ENCODE results near the gene TMIGD3.

Gene TMIGD3

GRCh38 chr1:111452581-111452980 lies 50.9 kb downstream of the TMIGD3 start:
- in situ Hi-C loops (cut with HindIII; ENCODE audit: low sequenced_read_pairs): no loop called here
- no peak for TF ChIP-seq CTCF (IDR thresholded peaks at IDR 0.05; ENCODE audit: low read depth, low read length, missing control alignments)
- DNase-seq (ENCODE audit: low read depth): no peak
- H3K4me3 ChIP-seq (ENCODE audit: low read depth, low read length): no peak overlapping the region

DNA sequence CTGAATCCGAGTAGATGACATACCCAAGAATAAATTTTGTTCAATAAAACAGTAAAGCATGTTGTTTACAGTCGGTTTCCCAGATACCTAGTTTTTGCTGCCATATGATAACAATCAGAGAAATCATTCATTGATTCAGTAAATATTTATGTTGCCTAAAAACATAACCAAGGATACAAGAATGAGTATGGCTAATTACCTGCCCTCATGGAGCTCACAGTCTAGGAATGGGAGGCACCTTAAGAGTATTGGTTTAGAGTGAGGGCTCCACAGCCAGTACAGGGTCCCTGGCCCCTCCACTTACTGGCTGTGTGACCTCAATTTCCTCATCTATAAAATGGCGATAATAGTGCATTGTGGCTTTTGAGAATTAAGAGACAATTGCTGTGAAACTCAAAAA lies 53.2 kb downstream of the TMIGD3 start:
- peak overlapping the region; percentile 78 for H3K4me3 ChIP-seq (ENCODE audit: low read depth, low read length)
- TF ChIP-seq CTCF (IDR thresholded peaks at IDR 0.05; ENCODE audit: low read depth, low read length, missing control alignments): no peak
- DNase-seq (ENCODE audit: low read depth): no peak
- in situ Hi-C loops (cut with HindIII; ENCODE audit: low sequenced_read_pairs): no loop called here

GRCh38 chr1:111449703-111450017 lies 53.8 kb downstream of the TMIGD3 start:
- in situ Hi-C loops (cut with HindIII; ENCODE audit: low sequenced_read_pairs): no loop called here
- TF ChIP-seq CTCF (IDR thresholded peaks at IDR 0.05; ENCODE audit: low read depth, low read length, missing control alignments): no peak
- H3K4me3 ChIP-seq (ENCODE audit: low read depth, low read length): peak overlapping the region; percentile 78
- DNase-seq (ENCODE audit: low read depth): no peak

- H3K4me3 ChIP-seq (ENCODE audit: low read depth, low read length): peak within 1 kb of the TSS; percentile 78
- DNase-seq (ENCODE audit: low read depth): peak; percentile 99
- TF ChIP-seq CTCF (IDR thresholded peaks at IDR 0.05; ENCODE audit: low read depth, low read length, missing control alignments): no peak
- in situ Hi-C loops (cut with HindIII; ENCODE audit: low sequenced_read_pairs): no loop called here
Observed at GRCh38 chr1:111448918-111449702, 54.3 kb downstream of the TMIGD3 start, which contains the start of the genes ATP5PB and WDR77. TSS of gene ATP5PB (plus strand) at chr1:111449464. CDS start at chr1:111449542, 78 bp downstream. TSS of gene WDR77 (minus strand) at chr1:111449256. CDS start at chr1:111449169, 87 bp downstream.

DNA sequence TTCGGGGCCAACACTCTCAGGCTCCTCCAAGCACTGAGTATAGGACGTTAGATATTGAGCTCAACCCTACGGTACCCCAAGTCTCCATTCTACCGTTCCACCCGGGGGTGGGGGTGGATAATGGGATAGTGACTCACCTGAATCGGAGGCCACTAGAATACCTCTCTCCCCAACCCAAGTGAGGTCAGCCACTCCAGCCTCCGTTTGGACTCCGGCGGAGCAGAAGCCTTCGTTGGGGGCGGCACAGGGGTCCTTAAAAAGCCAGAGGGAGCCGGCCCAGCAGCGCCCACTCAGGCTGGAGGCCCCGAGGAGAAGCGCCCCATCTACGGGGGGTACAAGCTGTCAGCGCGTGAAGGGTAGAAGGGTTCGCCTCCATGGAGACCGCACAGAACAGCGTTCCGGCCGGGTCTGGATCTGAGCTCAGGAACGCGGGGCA lies 54.9 kb downstream of the TMIGD3 start:
- peak overlapping the region; percentile 78 for H3K4me3 ChIP-seq (ENCODE audit: low read depth, low read length)
- no peak for DNase-seq (ENCODE audit: low read depth)
- TF ChIP-seq CTCF (IDR thresholded peaks at IDR 0.05; ENCODE audit: low read depth, low read length, missing control alignments): no peak
- in situ Hi-C loops (cut with HindIII; ENCODE audit: low sequenced_read_pairs): no loop called here

- no peak overlapping the region for H3K4me3 ChIP-seq (ENCODE audit: low read depth, low read length)
- in situ Hi-C loops (cut with HindIII; ENCODE audit: low sequenced_read_pairs): no loop called here
- TF ChIP-seq CTCF (IDR thresholded peaks at IDR 0.05; ENCODE audit: low read depth, low read length, missing control alignments): no peak
- no peak for DNase-seq (ENCODE audit: low read depth)
Observed at GRCh38 chr1:111446967-111447892, 56.2 kb downstream of the TMIGD3 start.
